SIG-M5 treated with dmso at 0.1 percent for 504 hours (cell line): Measurements from ENCODE around the gene TBCB.
A peak's percentile ranks its signal among the peaks of the same experiment; 100 is the strongest.
"Not testable (repeated sequence)": the region's sequence is repeated elsewhere in the genome, so short reads cannot be mapped to it uniquely, and the experiment has no call there.

Experiments
- DNase-seq: peaks from one replicate; lab custom pipeline; 2025; ENCODE audit not compliant: unreplicated experiment; lab: John Stamatoyannopoulos, UW

Gene TBCB

DNA sequence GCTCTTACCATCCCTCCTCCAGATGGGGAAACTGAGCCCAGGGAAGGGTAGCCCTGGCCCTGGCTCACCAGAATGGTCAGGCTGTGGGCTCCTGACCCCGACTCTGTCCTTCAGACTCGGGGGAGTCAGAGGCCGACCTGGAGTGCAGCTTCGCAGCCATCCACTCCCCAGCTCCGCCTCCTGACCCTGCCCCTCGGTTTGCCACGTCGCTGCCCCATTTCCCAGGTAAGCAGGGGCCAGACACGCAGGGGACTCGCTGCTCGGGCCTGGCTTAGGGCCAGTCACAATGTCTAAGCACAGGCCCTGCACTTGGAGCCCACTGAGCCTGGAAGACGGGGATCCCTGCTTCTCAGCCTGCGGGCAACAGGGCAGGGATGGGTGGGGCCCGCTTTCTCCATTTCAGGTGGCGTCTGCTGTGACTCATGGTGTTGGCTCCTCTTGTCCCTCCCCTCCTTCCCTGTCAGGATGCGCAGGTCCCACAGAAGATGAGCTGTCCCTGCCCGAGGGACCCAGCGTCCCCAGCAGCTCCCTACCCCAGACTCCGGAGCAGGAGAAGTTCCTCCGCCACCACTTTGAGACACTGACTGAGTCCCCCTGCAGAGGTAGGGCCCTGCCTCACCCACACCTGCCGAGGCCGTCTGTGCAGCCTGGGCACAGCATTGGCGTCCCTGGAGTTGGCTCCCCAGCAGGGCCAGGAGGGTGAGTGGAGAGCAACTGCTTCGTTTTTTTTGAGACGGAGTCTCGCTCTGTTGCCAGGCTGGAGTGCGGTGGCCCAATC, 13.5 kb upstream of the TBCB start:
- DNase-seq: no peak

DNA sequence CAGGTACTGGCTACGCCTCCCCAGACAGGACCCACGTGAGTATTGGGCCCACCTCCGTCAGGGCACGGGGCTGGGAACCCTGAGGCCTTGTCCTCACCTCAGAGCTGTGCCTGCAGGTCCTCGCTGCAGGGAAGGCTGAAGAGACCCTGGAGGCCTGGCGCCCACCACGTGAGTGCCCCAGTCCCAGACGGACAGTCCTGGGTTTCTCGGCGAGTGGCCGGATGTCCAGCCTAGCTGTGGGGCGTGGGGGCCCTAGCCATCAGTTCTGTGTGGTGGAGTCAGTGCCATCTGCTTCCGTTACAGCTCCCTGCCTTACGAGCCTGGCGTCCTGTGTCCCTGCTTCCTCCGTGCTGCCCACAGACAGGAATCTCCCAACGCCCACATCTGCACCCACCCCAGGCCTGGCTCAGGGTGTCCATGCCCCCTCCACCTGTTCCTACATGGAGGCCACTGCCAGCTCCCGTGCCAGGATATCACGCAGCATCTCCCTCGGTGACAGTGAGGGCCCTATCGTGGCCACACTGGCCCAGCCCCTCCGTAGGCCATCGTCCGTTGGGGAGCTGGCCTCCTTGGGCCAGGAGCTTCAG, 12.1 kb upstream of the TBCB start:
- no peak for DNase-seq

DNA sequence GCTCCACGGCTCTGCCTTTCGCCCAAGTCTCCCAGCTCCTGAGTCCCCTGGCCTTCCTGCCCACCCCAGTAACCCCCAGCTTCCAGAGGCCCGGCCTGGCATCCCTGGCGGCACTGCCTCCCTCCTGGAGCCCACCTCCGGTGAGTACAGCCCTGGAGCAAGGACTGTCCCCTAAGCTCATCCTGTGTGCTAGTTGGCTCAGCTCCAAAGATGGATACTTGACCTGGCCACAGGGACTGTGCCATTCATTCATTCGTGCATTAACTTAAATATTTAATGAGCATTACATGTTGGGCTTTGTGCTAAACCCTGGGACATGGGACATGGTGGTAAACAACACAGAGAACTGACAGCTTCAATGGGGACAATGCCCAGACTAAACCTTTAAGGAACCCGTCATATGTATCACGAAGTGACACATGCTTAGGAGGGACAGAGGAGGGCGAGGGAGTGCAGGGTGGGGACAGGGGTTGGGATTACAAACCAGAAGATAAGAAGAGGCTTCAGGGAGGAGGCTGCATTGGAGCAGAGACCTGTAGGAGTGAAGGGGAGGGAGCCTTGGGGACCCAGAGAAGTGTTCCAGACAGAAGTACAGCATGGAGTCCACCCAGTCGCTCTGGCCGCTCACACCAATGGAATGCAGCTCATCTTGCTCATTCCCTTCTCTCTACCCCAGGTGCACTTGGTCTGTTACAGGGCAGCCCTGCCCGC, 11.3 kb upstream of the TBCB start:
- DNase-seq: no peak

DNA sequence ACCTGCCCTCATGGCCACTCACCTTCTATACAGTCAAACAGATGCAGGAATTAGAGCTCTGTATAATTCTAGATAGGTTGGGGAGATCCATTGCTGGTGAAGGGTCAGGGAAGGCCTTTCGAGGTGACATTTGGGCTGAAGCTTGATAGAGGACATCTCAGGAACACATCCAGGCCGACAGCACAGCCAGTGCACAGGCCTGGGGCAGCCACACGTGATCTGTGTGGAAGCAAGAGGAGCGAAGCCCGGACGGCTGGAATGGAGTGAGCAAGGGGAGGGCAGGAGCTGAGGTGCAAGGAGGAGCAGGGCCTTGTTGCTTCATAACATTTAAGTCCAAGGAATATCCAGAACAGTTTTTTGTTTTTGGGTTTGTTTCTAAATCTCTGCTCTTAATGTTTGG, 8.8 kb upstream of the TBCB start:
- no peak for DNase-seq

DNA sequence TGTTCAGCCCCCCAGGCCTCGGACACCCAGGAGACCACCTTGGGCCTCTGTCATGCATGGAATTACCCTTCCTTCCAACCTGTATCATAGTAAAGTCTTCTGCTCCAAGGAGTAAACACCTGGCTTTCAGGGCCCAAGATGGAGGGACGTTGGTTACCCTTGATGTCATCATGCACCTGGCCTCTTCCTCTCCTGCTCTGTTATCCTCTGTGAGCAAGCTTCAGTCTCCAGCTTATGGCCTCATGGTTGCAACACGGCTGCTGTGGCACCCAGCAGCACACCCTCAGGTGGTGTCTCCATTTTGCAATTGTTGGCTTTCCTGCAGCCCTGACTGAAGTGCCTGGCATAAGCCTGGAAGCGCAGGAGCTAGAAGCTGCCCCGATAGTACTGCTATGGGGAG, 8.3 kb upstream of the TBCB start:
- no peak for DNase-seq

DNA sequence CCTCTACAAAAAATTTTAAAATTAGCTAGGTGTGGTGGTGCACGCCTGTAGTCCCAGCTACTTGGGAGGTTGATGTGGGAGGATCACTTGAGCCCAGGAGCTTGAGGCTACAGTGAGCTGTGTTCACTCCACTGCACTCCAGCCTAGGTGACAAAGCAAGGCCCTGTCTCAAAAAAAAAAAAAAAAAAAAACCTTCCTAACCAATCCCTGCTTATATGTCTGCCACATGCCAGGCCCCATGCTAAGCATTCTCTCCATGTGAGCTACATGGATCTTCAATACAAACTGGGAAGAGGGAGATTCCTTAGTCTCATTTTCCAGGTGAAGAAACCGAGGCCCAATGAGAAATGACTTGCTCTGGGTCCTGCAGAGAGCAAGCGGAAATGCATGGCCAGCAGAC, 6.6 kb upstream of the TBCB start:
- DNase-seq: no peak

DNA sequence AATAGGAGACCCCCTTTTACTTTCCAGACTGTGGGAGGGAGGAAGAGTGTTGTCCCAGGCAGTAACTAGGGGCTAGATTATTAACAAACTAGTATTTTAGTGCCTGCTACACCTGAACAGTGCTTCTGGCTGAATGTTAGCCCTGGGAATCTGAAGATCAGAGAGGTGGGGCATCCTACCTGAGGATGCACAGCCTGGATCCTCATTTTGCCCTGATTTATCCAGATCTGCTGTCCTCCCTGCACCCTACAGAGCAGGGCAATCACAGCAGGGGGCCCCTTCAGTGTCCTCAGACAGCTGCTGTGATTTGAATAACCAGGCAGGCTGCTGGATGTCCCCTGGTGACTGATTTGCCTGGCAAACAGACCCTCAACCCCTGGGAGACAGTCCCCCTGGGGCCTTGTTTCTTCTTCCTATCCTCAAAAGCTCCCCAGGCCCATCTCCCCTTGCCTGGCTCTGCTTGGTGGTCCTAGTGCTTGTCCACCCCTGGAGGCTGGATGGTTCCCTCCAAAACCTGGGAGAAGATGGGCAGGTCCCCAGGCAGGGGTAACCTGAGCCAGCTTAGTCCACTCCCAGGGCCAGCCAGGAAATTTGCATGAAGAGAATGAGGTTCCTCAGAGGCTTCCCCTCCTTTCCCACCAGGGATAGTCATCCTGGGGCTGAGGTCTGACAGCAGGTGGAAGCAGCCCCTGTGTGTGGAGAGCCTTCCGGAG, 4.6 kb upstream of the TBCB start, which contains the start of gene OVOL3:
TSS of gene OVOL3 (plus strand) at position 657 of the 713 bp plus-strand sequence. CDS start 60 bp downstream, outside the sequence.
- DNase-seq: no peak

DNA sequence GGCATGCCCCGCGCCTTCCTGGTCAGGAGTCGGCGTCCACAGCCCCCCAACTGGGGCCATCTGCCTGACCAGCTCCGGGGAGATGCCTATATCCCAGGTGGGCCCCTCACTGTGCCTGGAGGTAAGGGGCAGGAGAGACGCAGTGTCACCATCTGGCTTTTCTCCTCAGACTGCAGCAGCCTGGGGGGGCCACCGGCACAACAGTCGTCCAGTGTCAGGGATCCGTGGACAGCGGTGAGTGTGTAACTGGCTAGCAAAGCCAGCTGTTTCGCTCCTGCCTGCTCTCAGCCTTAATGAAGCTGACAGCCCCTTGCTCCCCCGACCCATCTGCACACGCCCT, 4.1 kb upstream of the TBCB start:
- DNase-seq: no peak

DNA sequence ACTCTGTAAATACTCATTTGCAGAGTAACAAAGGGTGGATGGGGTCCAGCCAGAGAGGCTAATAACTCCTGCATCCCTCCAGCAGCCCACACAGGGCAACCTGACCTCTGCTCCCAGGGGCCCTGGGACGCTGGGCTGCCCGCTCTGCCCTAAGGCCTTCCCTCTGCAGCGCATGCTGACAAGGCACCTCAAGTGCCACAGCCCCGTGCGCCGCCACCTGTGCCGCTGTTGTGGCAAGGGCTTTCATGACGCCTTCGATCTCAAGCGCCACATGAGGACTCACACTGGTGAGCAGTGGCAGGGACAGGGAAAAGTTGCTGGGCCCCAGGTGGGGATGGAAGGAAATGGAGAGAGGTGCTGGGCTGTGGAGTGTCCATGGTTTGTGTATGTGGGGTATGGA, 2.6 kb upstream of the TBCB start:
- no peak for DNase-seq

DNA sequence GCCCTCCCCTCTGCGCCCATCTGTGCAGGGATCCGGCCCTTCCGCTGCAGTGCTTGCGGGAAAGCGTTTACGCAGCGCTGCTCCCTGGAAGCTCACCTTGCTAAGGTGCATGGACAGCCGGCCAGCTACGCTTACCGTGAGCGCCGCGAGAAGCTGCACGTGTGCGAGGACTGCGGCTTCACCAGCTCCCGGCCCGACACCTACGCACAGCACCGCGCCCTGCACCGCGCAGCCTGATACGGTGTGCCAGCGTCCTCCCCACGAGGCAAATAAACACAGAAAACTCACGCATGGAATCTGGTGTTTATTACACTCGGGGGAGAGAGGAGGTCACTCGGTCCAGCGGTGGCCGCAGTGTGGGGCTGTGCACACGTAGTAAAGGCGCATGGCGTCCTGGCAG, 1.8 kb upstream of the TBCB start:
- no peak for DNase-seq

DNA sequence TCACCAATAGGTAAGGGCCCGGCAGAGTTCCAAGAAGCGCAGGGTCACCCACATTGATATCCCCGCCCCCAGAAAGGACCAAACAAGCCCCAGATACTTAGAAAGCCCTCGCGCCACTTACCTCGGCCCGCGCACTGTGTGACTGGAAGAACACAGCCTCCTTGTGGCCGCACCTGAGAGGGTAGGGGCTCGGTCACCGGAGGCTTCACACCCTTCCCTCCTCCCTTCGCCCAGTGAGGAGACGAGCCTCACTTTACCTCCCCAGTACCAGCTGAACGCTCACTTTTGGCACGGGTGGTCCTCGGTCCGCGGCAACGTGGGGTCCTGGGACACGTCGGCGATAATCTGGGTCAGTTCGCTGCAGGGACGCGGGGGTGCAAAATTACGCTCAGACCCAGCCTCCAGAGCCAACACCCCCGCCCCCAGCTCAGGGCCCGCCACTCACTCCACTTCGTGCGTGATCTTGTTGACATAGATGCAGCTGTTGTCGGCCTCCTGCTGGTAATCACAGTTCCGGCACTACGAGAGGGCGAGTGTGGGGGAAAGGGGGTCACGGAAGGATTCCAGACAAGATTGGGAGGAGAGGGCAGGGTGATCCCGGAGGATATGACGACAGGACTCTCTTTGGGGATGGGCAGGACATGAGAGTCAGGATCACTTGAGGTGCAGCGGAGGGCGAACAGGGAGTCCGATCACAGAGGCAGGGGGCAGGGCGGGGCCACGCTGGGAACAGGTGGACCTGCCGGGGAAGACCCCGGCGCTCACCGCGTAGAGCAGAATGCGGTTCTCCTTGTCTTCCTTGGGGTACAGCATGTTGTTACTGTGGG, 1.2 kb upstream of the TBCB start:
- DNase-seq: no peak

DNA sequence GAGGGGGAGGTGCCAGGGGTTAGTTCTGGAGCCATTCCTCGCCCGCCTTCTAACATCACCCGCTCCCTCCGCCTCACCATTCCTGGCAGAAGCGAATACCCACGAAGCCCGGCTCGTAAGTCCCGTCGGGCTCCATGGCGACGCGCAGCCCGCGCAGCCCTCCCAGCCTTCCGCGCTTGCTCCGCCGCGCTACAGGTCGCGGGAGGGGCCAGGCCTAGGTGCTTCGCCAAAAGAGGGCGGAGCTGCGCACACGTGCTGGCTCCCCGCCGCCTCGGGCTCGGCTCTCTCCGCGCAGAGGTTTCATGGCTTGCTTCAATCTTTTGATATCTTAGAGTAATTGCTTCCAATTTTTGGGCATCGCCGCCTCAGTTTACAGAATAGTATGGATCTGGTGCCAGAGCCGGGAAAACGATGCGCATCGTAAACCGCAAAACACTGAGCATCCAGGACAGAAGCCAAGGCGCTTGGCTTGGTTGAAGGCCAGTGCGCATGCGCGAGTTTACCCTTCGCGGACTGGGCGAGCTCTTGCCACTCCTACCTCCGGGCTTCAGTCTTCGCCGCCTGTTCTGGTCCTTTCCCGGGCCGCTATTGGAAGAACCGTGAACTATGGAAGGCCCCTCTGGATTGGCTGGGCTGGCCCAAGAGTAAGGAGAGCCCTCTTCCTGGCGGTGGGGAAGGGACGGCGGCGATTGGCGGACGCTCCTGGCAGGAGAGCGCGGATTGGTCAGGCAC, 381 bp upstream of the TBCB start, which contains the start of gene POLR2I:
TSS of gene POLR2I (minus strand) at position 155 of the 732 bp plus-strand sequence. CDS start at position 136, 19 bp downstream.
- DNase-seq: peak; percentile 99

DNA sequence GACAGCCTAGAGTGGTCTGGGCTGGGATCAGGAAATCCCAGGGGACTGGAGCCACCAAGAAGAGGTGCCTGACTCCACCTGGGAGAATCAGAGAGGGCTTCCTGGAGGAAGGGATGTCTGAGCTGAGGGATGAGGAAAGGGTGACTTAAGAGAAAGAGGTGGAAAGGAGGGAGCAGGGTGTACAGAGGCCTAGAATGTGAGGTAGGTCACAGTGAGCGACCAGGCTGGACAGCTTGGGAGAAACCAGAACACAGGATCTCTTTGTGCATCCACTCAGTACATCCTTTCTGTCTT, 1.0 kb downstream of the TBCB start:
- DNase-seq: no peak

DNA sequence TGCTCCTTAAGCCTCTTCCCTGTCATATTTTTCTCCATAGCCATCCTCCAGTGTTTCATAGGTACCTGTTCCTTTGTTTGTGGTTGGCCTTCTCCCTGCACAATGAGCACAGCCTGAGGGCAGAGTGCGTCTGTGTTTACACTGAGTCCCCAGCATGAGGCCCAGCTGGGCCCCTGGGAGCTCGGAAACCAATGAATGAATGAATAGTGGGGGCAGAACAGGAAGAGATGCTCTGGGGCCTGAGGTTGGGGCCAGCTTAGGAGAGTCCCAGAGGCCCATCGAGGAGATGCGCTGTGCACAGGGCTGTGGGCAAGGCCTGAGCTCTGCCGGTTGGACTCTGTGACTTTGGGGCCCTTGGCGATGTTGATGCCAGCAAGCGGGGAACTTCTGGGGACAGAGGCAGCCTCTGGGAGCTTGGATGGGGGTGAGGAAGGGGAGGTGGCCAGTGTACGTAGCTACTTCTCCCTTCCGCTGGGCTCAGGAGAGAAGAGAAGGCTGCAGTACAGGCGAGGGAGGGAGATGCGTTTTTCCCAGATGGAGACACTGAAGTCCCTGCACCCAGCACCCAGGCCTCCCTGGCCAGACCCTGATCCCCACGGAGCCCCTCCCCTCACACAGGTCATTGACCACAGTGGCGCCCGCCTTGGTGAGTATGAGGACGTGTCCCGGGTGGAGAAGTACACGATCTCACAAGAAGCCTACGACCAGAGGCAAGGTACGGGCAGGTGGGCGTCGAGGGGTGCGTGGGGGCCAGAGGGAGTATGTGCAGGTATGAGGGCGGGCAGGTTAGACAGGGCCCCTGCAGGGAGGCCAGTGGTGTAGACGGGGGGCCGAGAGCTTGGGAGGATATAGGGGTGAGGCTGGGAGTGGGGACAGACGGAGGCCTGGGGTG, 5.1 kb downstream of the TBCB start:
- no peak for DNase-seq

DNA sequence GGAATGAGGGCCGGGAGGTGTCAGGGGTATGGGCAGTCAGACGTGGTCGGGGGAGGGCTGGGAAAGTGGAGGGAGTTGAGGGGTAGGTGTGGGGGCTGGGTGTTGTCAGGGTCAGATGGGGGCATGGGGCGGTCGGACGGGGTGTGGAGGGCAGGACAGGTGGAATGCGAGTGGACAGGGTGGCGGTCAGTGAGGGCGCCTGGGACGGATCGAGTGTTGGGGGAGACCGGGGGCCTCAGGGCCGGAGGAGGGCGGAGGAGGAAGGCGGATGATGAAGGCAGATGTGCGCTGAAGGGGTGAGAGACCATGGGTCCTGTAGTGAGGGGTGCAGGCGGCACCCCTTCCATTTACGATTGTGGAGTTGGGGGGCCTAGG, 5.7 kb downstream of the TBCB start:
- no peak for DNase-seq

DNA sequence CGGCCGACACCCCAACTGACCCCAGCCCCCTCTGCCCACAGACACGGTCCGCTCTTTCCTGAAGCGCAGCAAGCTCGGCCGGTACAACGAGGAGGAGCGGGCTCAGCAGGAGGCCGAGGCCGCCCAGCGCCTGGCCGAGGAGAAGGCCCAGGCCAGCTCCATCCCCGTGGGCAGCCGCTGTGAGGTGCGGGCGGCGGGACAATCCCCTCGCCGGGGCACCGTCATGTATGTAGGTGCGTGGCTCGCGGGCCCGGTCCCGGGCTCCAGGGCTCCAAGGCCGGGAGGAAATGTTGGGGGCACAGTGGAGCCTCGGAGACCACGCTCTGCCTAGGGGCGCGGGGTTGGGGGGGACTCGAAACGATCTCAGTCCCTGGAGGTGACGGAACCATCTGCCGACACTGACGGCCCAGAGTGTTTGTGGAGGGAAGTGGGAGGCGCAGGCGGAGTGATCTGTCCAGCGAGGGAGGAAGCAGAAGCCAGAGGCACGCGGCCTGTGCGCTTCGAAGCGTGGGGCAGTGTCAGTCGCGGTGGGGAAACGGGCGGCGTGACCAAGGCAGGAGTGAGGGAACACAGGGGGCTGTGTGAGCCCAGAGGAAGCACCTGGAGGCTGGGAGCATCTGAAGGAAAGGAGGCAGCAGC, 6.3 kb downstream of the TBCB start:
- no peak for DNase-seq

DNA sequence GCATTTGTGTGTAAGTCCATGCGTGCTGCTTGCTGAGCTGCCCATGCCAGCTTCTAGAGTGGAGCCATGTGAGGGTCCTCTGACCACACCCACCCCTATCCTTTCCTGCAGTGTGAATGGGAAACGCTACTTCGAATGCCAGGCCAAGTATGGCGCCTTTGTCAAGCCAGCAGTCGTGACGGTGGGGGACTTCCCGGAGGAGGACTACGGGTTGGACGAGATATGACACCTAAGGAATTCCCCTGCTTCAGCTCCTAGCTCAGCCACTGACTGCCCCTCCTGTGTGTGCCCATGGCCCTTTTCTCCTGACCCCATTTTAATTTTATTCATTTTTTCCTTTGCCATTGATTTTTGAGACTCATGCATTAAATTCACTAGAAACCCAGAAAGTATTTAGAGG, 10.3 kb downstream of the TBCB start:
- no peak for DNase-seq

DNA sequence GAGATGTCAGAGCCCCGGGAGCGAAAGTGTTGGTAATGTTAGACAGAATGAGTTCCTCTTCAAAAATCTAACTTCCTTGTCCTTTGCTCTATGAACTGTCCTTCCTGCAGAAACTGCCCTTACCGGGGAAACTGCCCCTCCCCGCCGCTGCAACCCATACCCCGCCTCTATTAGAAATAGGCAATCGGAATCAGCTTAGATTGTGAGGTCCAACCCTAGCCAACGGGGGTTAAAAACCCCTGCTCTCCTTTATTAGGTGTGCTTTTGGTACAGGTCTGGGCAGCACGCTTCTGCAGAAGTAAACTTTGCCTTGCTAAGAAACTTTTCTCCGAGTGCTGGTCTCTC, 13.1 kb downstream of the TBCB start:
- peak; percentile 76 for DNase-seq

DNA sequence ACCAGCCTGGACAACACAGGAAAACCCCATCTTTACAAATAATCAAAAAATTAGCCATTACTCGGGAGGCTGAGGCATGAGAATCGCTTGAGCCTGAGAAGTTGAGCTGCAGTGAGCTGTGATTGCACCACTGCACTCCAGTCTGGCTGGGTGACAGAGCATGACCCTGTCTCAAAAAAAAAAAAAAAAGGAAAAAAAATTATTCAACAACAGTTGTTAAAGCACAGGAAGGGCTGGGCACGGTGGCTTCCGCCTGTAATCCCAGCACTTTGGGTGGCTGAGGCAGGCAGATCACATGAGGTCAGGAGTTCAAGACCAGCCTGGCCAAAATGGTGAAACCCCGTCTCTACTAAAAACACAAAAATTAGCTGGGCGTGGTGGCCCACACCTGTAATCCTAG, 16.0 kb downstream of the TBCB start:
- not testable (repeated sequence) for DNase-seq
